ENCODE data around the gene TBC1D22B. TPM values are rescaled to one million over a fixed set of nuclear protein-coding genes. Genes with fewer than 3 reads are reported as not detected.

TBC1D22B gene
- total and polyA plus RNA-seq, 9 of the 15 experiments (the other 6 are each of a cell fraction or from before 2014, with no cell fraction given), result 4.8 to 24.2 (median 13.5) TPM

DNA sequence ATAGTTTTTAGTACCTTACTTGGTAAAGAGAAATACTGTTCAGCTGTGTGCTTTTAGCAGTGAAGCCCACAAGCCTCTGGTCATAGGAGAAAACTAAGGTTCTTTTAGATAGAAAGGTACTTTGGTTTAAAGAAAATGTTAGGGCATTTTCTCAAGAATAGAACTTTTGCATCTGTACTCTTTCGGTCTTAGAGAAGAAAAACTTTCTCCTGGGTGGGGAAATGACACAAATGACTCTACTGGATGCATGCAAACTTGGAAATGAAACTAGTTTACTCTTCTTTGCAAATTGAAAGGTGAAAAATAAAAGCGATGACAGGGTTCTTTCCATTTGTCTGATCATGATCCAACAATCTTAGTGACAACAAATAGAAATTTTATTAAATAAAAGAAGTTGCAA is 2.5 kb downstream of the TBC1D22B start:
- Histone ChIP-seq H3K4me1 (replicated peaks in 1 of 2; ENCODE audit: control insufficient read depth in 2 of 2, insufficient read depth in 2 of 2, low read length in 2 of 2) (peaks cover 7 to 14% of the 10 kb centered on the region in 2 experiments; a peak in 4 of 5 replicates), H3K4me2 (ENCODE audit: insufficient read depth, low read length) (peak overlapping the region; percentile 97), H3K79me2 (ENCODE audit: control insufficient read depth, insufficient read depth, low read length) (peaks cover 72% of the 10 kb centered on the region), H3K9ac (ENCODE audit: insufficient read depth in 1 of 2, low read depth in 2 of 2, low read length in 2 of 2) (peak overlapping the region in 1 of 2 experiments; percentile 94; a peak in 2 of 4 replicates), H3K9me1 (ENCODE audit: control insufficient read depth, insufficient read depth, low read length) (no peaks in the 10 kb centered on the region), H3K9me3 (replicated peaks; ENCODE audit: control insufficient read depth, insufficient read depth, low read depth, low read length) (no peaks in the 10 kb centered on the region), H3K27ac (ENCODE audit: extremely low read depth, low read depth, low read length) (peak overlapping the region; percentile 94; the same call in 2 of the 3 replicates), H3K4me3 (peak overlapping the region; percentile 91; the same call in 1 of the 2 replicates), H3K27me3 (ENCODE audit: control insufficient read depth in 2 of 2, insufficient read depth in 2 of 2, low read length in 2 of 2) (no peaks in the 10 kb centered on the region), H4K20me1 (replicated peaks; ENCODE audit: control insufficient read depth, insufficient read depth, low read length) (peaks cover 6% of the 10 kb centered on the region; the same call in 1 of the 2 replicates), H3K36me3 (ENCODE audit: control insufficient read depth, insufficient read depth, low read length) (peaks cover 14% of the 10 kb centered on the region; the same call in 1 of the 3 replicates), H2AFZ (ENCODE audit: low read depth, low read length) (no peak overlapping the region)
- BruUV-seq (replicated peaks), result no TSS peak
- ATAC-seq (no peak), FAIRE-seq (no peak), DNase-seq (ENCODE audit: extremely low read depth in 1 of 4, low spot score in 3 of 4) (no peak)
- ChIA-PET POLR2A (interaction anchor here (1.2 to 1.3 kb wide), 2 partner anchors 13 to 28 kb away, joined by 3 to 4 read pairs; no protein-coding TSS in a partner anchor), CTCF (ENCODE audit: low intra/inter-chr PET ratio) (no interaction called here)
- 0 out of 2 replicates have a peak, but pooled peaks have one; percentile 7 for TF ChIP-seq MAFG (tag; conservative IDR thresholded peaks at IDR 0.05)
- TF ChIP-seq NFIX (CRISPR knock-in tag; IDR thresholded peaks at IDR 0.05; ENCODE audit: low read depth), result no peak
- no peak for TF ChIP-seq TAF9B (IDR thresholded peaks at IDR 0.05; ENCODE audit: partially characterized antibody)
- no peak for TF ChIP-seq TGIF2 (CRISPR knock-in tag; IDR thresholded peaks at IDR 0.05)
- no peak for TF ChIP-seq BRCA1 (IDR thresholded peaks at IDR 0.05)
- TF ChIP-seq BRCA1 (CRISPR knock-in tag; IDR thresholded peaks at IDR 0.05), result no peak
- TF ChIP-seq ZNF589 (CRISPR knock-in tag; IDR thresholded peaks at IDR 0.05; ENCODE audit: low read depth), result no peak
- TF ChIP-seq RHOXF2B (CRISPR knock-in tag; conservative IDR thresholded peaks at IDR 0.05), result no peak
- intact Hi-C loops (cut with micrococcal nuclease), result no loop called here
- WGBS (ENCODE audit: insufficient coverage, low coverage, missing lambda C conversion rate), result 49% methylated on average over 2 of the region's 2 CpGs
- in situ Hi-C loops (cut with MboI), result no loop called here
